ENCODE results near the gene PLSCR2.

GRCh38 chr3:146465693-146466465, 3.5 kb downstream of the PLSCR2 start:
- no peak for TF ChIP-seq CTCF (IDR thresholded peaks at IDR 0.05)
- no peak for TF ChIP-seq POLR2A (IDR thresholded peaks at IDR 0.05)
